RWPE2 (cell line): ENCODE results near the gene IFITM5.
"Not testable (repeated sequence)": the region's sequence is repeated elsewhere in the genome, so short reads cannot be mapped to it uniquely, and the experiment has no call there.

Experiments used
- ATAC-seq: fragments of 200-7000 bp; cut with Tn5 transposase; 3 replicates; pipeline ENCODE4 v1.9.1; 2021; ENCODE audit warnings: low read depth
- DNase-seq: peaks from one replicate; pipeline ENCODE4 v3.0.0-alpha.2; 2020; ENCODE audit warnings: low spot score
- H3K27ac ChIP-seq: fragments of 450-650 bp; 2 replicates; pipeline ENCODE4 v1.5.1; 2017; ENCODE audit warnings: mild to moderate bottlenecking; ENCODE audit not compliant: poor library complexity, severe bottlenecking
- H3K27me3 ChIP-seq: fragments of 250-450 bp; sonication (Bioruptor Pico); 2 replicates; pipeline ENCODE4 v1.5.1; 2021; ENCODE audit warnings: mild to moderate bottlenecking, moderate library complexity; ENCODE audit not compliant: insufficient read depth, poor library complexity, severe bottlenecking
- H3K36me3 ChIP-seq: fragments of 250-450 bp; sonication (Bioruptor Pico); 2 replicates; pipeline ENCODE4 v1.5.1; 2020; ENCODE audit warnings: low read depth, mild to moderate bottlenecking, moderate library complexity
- H3K4me1 ChIP-seq: fragments of 250-450 bp; sonication (Bioruptor Pico); 2 replicates; pipeline ENCODE4 v1.5.1; 2021; ENCODE audit warnings: mild to moderate bottlenecking, moderate library complexity; ENCODE audit not compliant: insufficient read depth, poor library complexity, severe bottlenecking
- H3K4me3 ChIP-seq: fragments of 250-450 bp; sonication (Bioruptor Pico); 2 replicates; pipeline ENCODE4 v1.5.1; 2021; ENCODE audit warnings: mild to moderate bottlenecking, moderate library complexity; ENCODE audit not compliant: severe bottlenecking
- H3K9me3 ChIP-seq: fragments of 250-450 bp; sonication (Bioruptor Pico); 2 replicates; pipeline ENCODE4 v1.5.1; 2021; ENCODE audit warnings: mild to moderate bottlenecking, moderate library complexity; ENCODE audit not compliant: severe bottlenecking
- CTCF ChIP-seq: fragments of 450-650 bp; IDR thresholded peaks from one replicate; pipeline ENCODE4 v1.5.1; 2017; ENCODE audit warnings: mild to moderate bottlenecking, moderate library complexity; ENCODE audit not compliant: poor library complexity, severe bottlenecking

IFITM5 gene

DNA sequence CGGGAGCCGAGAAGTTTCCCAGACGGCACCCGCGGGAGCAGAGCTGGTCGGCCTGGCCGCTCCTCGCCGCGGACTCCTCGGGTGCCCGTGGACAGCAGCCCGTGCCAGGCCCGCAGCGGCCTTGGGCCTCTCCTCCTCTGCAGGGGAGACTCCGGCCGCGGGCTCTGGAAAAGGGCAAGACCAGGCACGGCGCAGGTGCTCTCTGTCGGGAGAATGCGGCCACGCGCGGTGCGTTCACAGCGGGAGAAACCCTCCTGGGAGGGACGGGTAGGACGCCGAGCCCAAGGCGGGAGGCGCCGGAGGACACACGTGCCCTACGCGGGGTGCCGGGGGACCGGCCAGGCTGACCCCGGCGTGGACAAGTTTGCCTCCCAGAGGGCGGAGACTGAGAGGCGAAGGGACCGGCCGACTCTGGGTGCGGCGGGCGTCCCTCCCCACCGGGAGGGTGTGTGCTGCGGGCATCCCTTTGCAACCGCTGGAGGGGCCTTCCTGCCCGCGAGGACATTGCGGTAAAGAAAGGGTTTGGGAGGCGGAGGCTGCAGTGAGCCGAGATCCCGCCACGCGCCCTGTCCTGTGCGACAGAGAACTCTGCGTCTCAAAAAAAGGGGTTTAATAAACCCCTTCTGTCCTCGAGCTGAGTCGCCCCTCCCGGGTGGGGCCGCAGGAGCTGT, 16.8 kb upstream of the IFITM5 start:
- peak overlapping the region; percentile 48 for H3K4me3 ChIP-seq
- no peak for ATAC-seq

GRCh38 chr11:315516-315994, 16.2 kb upstream of the IFITM5 start:
- ATAC-seq = no peak
- Histone ChIP-seq H3K27me3 (no peaks in the 10 kb centered on the region), H3K4me1 (peaks cover 20% of the 10 kb centered on the region), H3K27ac (no peak overlapping the region), H3K4me3 (peak overlapping the region; percentile 48), H3K9me3 (no peaks in the 10 kb centered on the region), H3K36me3 (peaks cover 17% of the 10 kb centered on the region)
- TF ChIP-seq CTCF = no peak
- no peak for DNase-seq

More for the DNA sequence above, 16.8 kb upstream of the IFITM5 start:
- peaks cover 17% of the 10 kb centered on the region for H3K36me3 ChIP-seq
- peaks cover 20% of the 10 kb centered on the region for H3K4me1 ChIP-seq
- no peak for TF ChIP-seq CTCF
- no peak overlapping the region for H3K27ac ChIP-seq
- peak; percentile 60 for DNase-seq
- no peaks in the 10 kb centered on the region for H3K27me3 ChIP-seq
- H3K9me3 ChIP-seq = no peaks in the 10 kb centered on the region

DNA sequence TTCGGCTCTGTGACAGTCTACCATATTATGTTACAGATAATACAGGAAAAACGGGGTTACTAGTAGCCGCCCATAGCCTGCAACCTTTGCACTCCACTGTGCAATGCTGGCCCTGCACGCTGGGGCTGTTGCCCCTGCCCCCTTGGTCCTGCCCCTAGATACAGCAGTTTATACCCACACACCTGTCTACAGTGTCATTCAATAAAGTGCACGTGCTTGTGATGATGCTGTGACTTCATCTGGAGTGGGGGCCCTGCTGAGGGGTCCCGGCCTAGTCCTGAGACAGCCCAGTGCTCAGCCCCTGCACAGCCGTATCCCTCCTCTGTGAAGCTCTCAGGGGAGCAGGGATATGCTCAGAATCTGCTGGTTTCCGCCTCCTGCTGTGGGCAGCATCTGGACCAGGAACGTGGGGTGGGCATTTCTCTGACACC, 15.7 kb upstream of the IFITM5 start:
- Histone ChIP-seq H3K36me3 (peaks cover 17% of the 10 kb centered on the region), H3K9me3 (no peaks in the 10 kb centered on the region), H3K27me3 (no peaks in the 10 kb centered on the region), H3K4me1 (peaks cover 20% of the 10 kb centered on the region), H3K4me3 (peak overlapping the region; percentile 48), H3K27ac (peak overlapping the region; percentile 74)
- ATAC-seq = no peak
- DNase-seq = no peak
- TF ChIP-seq CTCF = no peak

GRCh38 chr11:314554-314875, 15.2 kb upstream of the IFITM5 start:
- H3K27ac ChIP-seq = peak overlapping the region; percentile 74
- peaks cover 17% of the 10 kb centered on the region for H3K36me3 ChIP-seq
- H3K4me3 ChIP-seq = peak overlapping the region; percentile 48
- not testable (repeated sequence) for H3K9me3 ChIP-seq, ATAC-seq, H3K27me3 ChIP-seq, DNase-seq
- H3K4me1 ChIP-seq = peaks cover 22% of the 10 kb centered on the region

DNA sequence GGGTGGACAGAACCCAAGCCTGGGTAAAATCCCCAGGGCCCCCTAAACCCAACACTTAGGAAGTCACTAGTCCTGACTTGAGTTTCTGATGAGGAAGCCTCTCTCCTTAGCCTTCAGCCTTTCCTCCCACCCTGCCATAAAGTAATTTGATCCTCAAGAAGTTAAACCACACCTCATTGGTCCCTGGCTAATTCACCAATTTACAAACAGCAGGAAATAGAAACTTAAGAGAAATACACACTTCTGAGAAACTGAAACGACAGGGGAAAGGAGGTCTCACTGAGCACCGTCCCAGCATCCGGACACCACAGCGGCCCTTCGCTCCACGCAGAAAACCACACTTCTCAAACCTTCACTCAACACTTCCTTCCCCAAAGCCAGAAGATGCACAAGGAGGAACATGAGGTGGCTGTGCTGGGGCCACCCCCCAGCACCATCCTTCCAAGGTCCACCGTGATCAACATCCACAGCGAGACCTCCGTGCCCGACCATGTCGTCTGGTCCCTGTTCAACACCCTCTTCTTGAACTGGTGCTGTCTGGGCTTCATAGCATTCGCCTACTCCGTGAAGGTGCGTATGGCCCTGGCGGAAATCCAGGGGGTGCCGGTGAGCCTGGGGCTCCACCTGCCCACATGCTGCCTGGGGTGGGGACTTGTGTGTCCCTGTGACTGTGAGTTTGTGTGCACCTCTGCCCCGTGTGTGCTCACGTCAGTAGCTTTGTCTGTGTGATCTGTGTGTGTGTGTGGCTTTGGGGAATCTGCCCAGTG, 14.6 kb upstream of the IFITM5 start, which contains the start of gene IFITM1:
TSS of gene IFITM1 (plus strand) at position 254 of the 767 bp plus-strand sequence. CDS start at position 385, 131 bp downstream.
- no peak for DNase-seq
- Histone ChIP-seq H3K9me3 (no peaks in the 10 kb centered on the region), H3K4me1 (peaks cover 27% of the 10 kb centered on the region), H3K4me3 (peak within 1 kb of the TSS; percentile 48), H3K27me3 (no peaks in the 10 kb centered on the region), H3K36me3 (peaks cover 16% of the 10 kb centered on the region), H3K27ac (peak within 1 kb of the TSS; percentile 74)
- peak; percentile 8 for TF ChIP-seq CTCF
- ATAC-seq = peak; percentile 56
